ENCODE measurements around the gene CPS1. TPM values are rescaled to one million over a fixed set of nuclear protein-coding genes. Genes with fewer than 3 reads are reported as not detected.

Gene CPS1
- total and polyA plus RNA-seq, 7 donors: 0.11 to 2.3 (median 0.55) TPM

DNA sequence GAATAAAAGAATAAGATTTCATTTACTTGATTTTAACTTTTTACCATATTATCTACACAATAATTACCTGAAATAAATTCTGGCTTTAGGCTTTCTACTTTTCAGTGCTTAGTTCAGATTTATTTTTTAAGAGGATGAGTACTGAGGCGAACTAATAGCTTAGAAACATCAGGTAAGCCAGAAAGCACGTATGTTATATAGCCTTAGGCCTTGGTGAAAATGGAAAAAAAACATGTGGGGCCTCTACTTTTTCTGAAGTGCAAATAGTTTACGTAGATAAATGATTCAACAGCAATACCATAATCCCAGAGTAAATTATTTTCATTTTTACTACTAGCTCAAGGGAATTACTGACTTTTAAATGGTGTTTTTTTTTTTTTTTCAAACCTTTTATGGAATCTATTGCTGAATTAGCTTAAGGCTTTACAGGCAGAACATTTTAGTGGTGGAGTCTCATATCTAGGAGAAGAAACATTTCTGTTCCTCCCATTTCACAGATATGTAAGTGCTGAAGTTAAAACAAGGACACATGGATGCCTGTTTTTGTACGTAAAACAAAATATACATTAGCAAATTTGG is 6.2 kb downstream of the CPS1 start:
- no peaks in the 10 kb centered on the region for H3K36me3 ChIP-seq (ENCODE audit: insufficient read depth in 1 of 2, low read depth in 1 of 2)
- no peaks in the 10 kb centered on the region for H3K9me3 ChIP-seq
- TF ChIP-seq, protein P1, sequence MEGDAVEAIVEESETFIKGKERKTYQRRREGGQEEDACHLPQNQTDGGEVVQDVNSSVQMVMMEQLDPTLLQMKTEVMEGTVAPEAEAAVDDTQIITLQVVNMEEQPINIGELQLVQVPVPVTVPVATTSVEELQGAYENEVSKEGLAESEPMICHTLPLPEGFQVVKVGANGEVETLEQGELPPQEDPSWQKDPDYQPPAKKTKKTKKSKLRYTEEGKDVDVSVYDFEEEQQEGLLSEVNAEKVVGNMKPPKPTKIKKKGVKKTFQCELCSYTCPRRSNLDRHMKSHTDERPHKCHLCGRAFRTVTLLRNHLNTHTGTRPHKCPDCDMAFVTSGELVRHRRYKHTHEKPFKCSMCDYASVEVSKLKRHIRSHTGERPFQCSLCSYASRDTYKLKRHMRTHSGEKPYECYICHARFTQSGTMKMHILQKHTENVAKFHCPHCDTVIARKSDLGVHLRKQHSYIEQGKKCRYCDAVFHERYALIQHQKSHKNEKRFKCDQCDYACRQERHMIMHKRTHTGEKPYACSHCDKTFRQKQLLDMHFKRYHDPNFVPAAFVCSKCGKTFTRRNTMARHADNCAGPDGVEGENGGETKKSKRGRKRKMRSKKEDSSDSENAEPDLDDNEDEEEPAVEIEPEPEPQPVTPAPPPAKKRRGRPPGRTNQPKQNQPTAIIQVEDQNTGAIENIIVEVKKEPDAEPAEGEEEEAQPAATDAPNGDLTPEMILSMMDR (IDR thresholded peaks at IDR 0.05): no peak
- DNase-seq (no peak), ATAC-seq (no peak)
- no peak overlapping the region for H3K4me3 ChIP-seq
- 93 to 96% (median 94%) methylated on average over 4 of the region's 4 CpGs for WGBS, 3 donors
- H3K27me3 ChIP-seq (ENCODE audit: insufficient read depth in 3 of 3, low read length in 2 of 3): no peaks in the 10 kb centered on the region
- no peaks in the 10 kb centered on the region for H3K4me1 ChIP-seq
- intact Hi-C loops (cut with DNase I): no loop called here
- H3K27ac ChIP-seq: no peak overlapping the region

DNA sequence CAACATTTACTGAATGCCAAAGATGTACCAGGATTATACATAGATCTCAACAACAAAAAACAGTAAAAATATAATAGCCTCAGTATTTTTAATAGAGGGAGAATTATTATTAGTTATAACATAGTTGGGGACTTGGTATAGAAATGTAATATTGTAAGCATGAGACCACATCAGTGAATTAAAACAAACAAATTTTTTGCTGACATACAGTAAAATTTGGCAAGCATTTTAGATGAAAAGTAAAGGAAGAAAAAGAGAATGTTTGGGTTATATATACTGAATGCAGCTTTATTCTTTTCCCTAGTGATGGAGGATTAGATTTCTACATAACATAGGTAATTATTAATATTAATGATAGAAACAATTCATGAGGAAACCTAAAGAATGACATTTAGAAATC is 10.9 kb downstream of the CPS1 start:
- no peak overlapping the region for H3K27ac ChIP-seq
- intact Hi-C loops (cut with DNase I): no loop called here
- no peaks in the 10 kb centered on the region for H3K9me3 ChIP-seq
- DNase-seq (no peak), ATAC-seq (no peak)
- H3K36me3 ChIP-seq (ENCODE audit: insufficient read depth in 1 of 2, low read depth in 1 of 2): no peaks in the 10 kb centered on the region
- H3K27me3 ChIP-seq (ENCODE audit: insufficient read depth in 3 of 3, low read length in 2 of 3): no peaks in the 10 kb centered on the region
- TF ChIP-seq, protein P1 (IDR thresholded peaks at IDR 0.05): no peak
- H3K4me3 ChIP-seq: no peak overlapping the region
- H3K4me1 ChIP-seq: no peaks in the 10 kb centered on the region

DNA sequence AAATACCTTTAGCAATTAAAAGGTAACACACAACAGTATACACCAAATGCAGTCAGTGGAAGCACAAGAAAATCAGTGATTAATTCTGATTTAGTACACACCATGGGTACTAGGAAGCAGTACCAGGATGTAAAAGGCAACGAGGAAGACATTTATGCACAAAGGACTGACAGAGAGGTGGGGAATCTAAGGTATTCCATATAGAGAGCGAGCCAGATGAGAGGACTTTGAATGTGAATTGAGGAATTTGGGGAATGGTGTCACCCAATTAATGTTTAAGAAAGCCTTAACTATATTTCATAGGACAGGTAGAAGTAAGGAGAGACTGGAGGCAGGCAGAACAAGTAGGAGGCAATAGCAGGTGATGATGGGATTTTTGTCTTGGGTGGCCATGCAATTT is 11.7 kb downstream of the CPS1 start:
- TF ChIP-seq, protein P1 (IDR thresholded peaks at IDR 0.05): no peak
- no peaks in the 10 kb centered on the region for H3K9me3 ChIP-seq
- no peaks in the 10 kb centered on the region for H3K36me3 ChIP-seq (ENCODE audit: insufficient read depth in 1 of 2, low read depth in 1 of 2)
- H3K27ac ChIP-seq: no peak overlapping the region
- no peaks in the 10 kb centered on the region for H3K27me3 ChIP-seq (ENCODE audit: insufficient read depth in 3 of 3, low read length in 2 of 3)
- DNase-seq: no peak
- H3K4me3 ChIP-seq: no peak overlapping the region
- H3K4me1 ChIP-seq: no peaks in the 10 kb centered on the region
- ATAC-seq: no peak
- WGBS, 3 donors: 74 to 83% (median 75%) methylated on average over 2 of the region's 2 CpGs
- intact Hi-C loops (cut with DNase I): no loop called here

DNA sequence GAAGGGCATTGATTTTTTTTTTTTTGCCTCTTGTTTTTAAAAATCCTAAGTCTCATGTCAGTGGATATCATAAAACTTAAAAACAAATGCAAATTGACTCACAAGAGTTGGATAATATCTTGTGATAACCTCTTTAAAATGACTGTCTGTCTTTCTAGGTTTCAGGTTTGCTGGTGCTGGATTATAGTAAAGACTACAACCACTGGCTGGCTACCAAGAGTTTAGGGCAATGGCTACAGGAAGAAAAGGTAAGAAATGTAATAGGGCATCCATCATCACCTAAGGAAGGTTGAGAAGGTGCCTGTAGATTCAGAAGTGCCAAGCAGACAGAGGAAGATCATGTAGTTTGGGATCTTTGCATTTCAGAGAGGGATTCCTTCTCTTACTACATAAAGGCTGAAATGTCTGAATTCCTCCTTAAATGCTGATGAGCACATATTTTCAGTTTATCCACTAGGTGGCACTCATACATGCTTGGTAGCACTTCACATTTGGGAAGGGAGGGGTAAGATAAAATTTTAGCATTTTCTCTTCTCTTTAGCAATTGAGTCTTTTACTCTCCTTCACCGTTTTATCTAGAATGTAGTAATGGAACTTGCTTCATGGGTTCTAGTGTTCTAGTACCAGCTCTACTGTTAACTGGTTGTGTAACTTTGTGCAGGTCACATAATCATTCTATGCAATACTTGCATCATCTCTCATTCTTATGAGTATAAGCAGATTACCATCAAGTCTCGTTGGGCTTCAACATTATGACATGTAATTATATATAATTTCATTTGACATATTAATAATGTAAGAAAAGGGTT is 21.1 kb downstream of the CPS1 start:
- Histone ChIP-seq H3K36me3 (ENCODE audit: insufficient read depth in 1 of 2, low read depth in 1 of 2) (no peaks in the 10 kb centered on the region), H3K4me3 (no peak overlapping the region), H3K27ac (no peak overlapping the region), H3K9me3 (no peaks in the 10 kb centered on the region), H3K4me1 (no peaks in the 10 kb centered on the region), H3K27me3 (ENCODE audit: insufficient read depth in 3 of 3, low read length in 2 of 3) (no peaks in the 10 kb centered on the region)
- TF ChIP-seq, protein P1 (IDR thresholded peaks at IDR 0.05): peak; percentile 61
- ATAC-seq: no peak
- 41 to 49% (median 41%) methylated on average over 2 of the region's 2 CpGs for WGBS, 3 donors
- no peak for DNase-seq
- intact Hi-C loops (cut with DNase I): no loop called here
